ENCODE measurements around the gene KLF13. TPM values are rescaled to one million over a fixed set of nuclear protein-coding genes. Genes with fewer than 3 reads are reported as not detected.

The KLF13 gene
- total and polyA plus RNA-seq, 2 donors (not counting 1 experiment from before 2014, with no cell fraction given), result 65.5 to 140 TPM

GRCh38 chr15:31344823-31345605 is 18.4 kb downstream of the KLF13 start:
- peak overlapping the region; percentile 99 for H3K27ac Mint-ChIP-seq
- Histone ChIP-seq H4K20me1 (ENCODE audit: control insufficient read depth, insufficient read depth, low read length, poor library complexity, severe bottlenecking) (peaks cover 99% of the 10 kb centered on the region), H3K9me3 (ENCODE audit: control extremely low read depth in 1 of 3, control insufficient read depth in 2 of 3, insufficient read depth in 1 of 3, low read length in 2 of 3) (no peaks in the 10 kb centered on the region), H3K36me3 (replicated peaks in 1 of 2; ENCODE audit: control extremely low read depth in 1 of 2, control insufficient read depth in 1 of 2, extremely low read depth in 1 of 2, insufficient read depth in 2 of 2, low read length in 1 of 2) (peaks cover 0 to 28% of the 10 kb centered on the region in 2 experiments), H2AFZ (ENCODE audit: insufficient read depth, low read depth, low read length, poor library complexity, severe bottlenecking) (no peak overlapping the region), H3K9ac (ENCODE audit: low read length) (peak overlapping the region; percentile 63), H3K4me1 (ENCODE audit: control insufficient read depth in 2 of 2, insufficient read depth in 2 of 2, low read length in 2 of 2) (peaks cover 100% of the 10 kb centered on the region in 2 donors), H3K79me2 (ENCODE audit: control insufficient read depth, insufficient read depth, low read length) (peaks cover 100% of the 10 kb centered on the region), H3K27ac (ENCODE audit: low read length in 2 of 2) (peak overlapping the region; percentile 90 to 97), H3K4me3 (ENCODE audit: control extremely low read depth in 1 of 5, extremely low read depth in 1 of 5, insufficient read depth in 1 of 5, low read depth in 2 of 5, low read length in 4 of 5) (peak overlapping the region in 4 of 5 experiments; percentile 42 to 70 (median 58)), H3K4me2 (replicated peaks; ENCODE audit: low read depth, low read length, poor library complexity, severe bottlenecking) (peak overlapping the region; percentile 89), H3K27me3 (replicated peaks in 1 of 4; ENCODE audit: control extremely low read depth in 1 of 4, control insufficient read depth in 3 of 4, insufficient read depth in 4 of 4, low read length in 3 of 4) (no peaks in the 10 kb centered on the region)
- ChIA-PET CTCF (interaction anchor here (1.1 to 2.7 kb wide), 7 partner anchors 16 to 142 kb away, joined by 3 to 19 read pairs (median 6); no protein-coding TSS in a partner anchor), POLR2A (interaction anchor here (0.6 to 3.7 kb wide), 6 partner anchors 9 to 115 kb away, joined by 3 to 19 read pairs (median 7); partner anchors contain the start of gene KLF13)
- no peaks in the 10 kb centered on the region for H3K9me3 Mint-ChIP-seq (ENCODE audit: insufficient read depth)
- 48% methylated on average over 13 of the region's 16 CpGs for WGBS (ENCODE audit: insufficient coverage)
- ATAC-seq (ENCODE audit: low read depth) (peak; percentile 62), DNase-seq (no peak)
- H3K27me3 Mint-ChIP-seq, result no peaks in the 10 kb centered on the region
- H3K4me1 Mint-ChIP-seq, result peaks cover 99% of the 10 kb centered on the region
- H3K4me3 Mint-ChIP-seq, result peak overlapping the region; percentile 95
- intact Hi-C loops (cut with micrococcal nuclease), result loop anchor here (1.0 to 5.0 kb wide), 4 partner anchors 8 to 142 kb away; no protein-coding TSS in a partner anchor
- TF ChIP-seq, protein P1, sequence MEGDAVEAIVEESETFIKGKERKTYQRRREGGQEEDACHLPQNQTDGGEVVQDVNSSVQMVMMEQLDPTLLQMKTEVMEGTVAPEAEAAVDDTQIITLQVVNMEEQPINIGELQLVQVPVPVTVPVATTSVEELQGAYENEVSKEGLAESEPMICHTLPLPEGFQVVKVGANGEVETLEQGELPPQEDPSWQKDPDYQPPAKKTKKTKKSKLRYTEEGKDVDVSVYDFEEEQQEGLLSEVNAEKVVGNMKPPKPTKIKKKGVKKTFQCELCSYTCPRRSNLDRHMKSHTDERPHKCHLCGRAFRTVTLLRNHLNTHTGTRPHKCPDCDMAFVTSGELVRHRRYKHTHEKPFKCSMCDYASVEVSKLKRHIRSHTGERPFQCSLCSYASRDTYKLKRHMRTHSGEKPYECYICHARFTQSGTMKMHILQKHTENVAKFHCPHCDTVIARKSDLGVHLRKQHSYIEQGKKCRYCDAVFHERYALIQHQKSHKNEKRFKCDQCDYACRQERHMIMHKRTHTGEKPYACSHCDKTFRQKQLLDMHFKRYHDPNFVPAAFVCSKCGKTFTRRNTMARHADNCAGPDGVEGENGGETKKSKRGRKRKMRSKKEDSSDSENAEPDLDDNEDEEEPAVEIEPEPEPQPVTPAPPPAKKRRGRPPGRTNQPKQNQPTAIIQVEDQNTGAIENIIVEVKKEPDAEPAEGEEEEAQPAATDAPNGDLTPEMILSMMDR (IDR thresholded peaks at IDR 0.05), result no peak
- no peak for TF ChIP-seq EZH2 (IDR thresholded peaks at IDR 0.05; ENCODE audit: borderline replicate concordance, insufficient read depth, low read depth, low read length, poor library complexity, severe bottlenecking)

Data from B cell (primary cell).